Measurements from ENCODE around the gene PRKCA.

The PRKCA gene

GRCh38 chr17:66638707-66639479, 336.5 kb downstream of the PRKCA start:
- FAIRE-seq, result no peak

GRCh38 chr17:66643815-66644710, 341.6 kb downstream of the PRKCA start:
- no peak for FAIRE-seq

GRCh38 chr17:66645259-66645658, 342.8 kb downstream of the PRKCA start:
- FAIRE-seq, result no peak

GRCh38 chr17:66647391-66647983, 345.1 kb downstream of the PRKCA start:
- no peak for FAIRE-seq

- no peak for FAIRE-seq
Measured at GRCh38 chr17:66649818-66650543, 347.6 kb downstream of the PRKCA start.

- no peak for FAIRE-seq
Measured at GRCh38 chr17:66650544-66650877, 348.1 kb downstream of the PRKCA start.

GRCh38 chr17:66652840-66653507, 350.6 kb downstream of the PRKCA start:
- FAIRE-seq, result no peak

- no peak for FAIRE-seq
Measured at GRCh38 chr17:66654106-66654740, 351.8 kb downstream of the PRKCA start.

- FAIRE-seq, result no peak
Measured at GRCh38 chr17:66654764-66655163, 352.4 kb downstream of the PRKCA start.

GRCh38 chr17:66655461-66655860, 353.0 kb downstream of the PRKCA start:
- FAIRE-seq, result no peak

GRCh38 chr17:66655861-66656260, 353.4 kb downstream of the PRKCA start:
- FAIRE-seq, result no peak

- no peak for FAIRE-seq
Measured at GRCh38 chr17:66661411-66662256, 359.2 kb downstream of the PRKCA start.

- no peak for FAIRE-seq
Measured at GRCh38 chr17:66662496-66662895, 360.1 kb downstream of the PRKCA start.

- FAIRE-seq, result no peak
Measured at GRCh38 chr17:66663041-66663606, 360.7 kb downstream of the PRKCA start.

GRCh38 chr17:66664336-66664735, 361.9 kb downstream of the PRKCA start:
- no peak for FAIRE-seq

- FAIRE-seq, result no peak
Measured at GRCh38 chr17:66665194-66665593, 362.8 kb downstream of the PRKCA start.

GRCh38 chr17:66667090-66667489, 364.7 kb downstream of the PRKCA start:
- no peak for FAIRE-seq

- FAIRE-seq, result no peak
Measured at GRCh38 chr17:66667491-66668030, 365.1 kb downstream of the PRKCA start.

- FAIRE-seq, result no peak
Measured at GRCh38 chr17:66670206-66670605, 367.8 kb downstream of the PRKCA start.

- no peak for FAIRE-seq
Measured at GRCh38 chr17:66671156-66671555, 368.7 kb downstream of the PRKCA start.

Data from islet of Langerhans (tissue), 1 donor.